NCI-H1417 treated with DMSO at 0.1 percent for 48 hours (cell line): ENCODE measurements around the gene LGR6.

Experiments
- DNase-seq: peaks from one replicate; lab custom pipeline; 2025; lab: John Stamatoyannopoulos, UW

Gene LGR6

DNA sequence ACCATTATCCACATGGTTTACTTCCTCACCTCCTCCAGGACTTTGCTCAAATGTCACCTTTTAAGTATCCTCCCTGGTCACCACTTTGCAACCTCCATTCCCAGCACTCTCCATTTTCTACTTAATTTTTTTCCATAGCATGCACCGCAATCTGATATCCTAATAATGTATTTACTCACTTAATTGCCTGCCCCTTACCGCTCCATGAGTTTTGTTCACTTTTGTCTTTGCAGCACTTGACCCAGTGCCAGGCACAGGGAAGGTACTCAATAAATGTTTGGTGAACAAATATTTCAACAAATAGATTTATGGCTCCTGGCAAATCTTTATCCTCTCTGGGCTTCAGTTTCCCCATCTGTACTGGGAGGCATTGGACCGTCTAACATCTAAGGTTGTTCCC, 94.6 kb downstream of the LGR6 start:
- peak; percentile 42 for DNase-seq

DNA sequence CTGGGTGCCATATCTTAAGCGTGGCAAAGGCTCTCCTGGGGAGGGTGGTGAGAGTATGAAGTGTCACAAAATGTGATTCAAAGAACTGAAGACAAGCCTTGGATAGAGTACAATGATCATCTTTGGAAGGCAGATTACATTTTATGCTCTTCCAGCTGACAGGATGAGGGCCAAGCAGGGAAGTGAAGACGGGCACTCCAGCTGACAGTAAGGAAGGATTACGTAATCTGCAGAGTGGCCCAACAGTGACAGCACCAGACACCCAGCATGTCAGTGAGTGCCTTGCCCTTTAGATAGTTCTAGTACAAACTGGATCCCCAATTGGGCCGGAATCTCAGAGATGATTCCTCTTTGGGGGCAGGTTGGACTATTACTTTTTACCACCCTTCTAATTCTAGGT, 95.4 kb downstream of the LGR6 start:
- no peak for DNase-seq

DNA sequence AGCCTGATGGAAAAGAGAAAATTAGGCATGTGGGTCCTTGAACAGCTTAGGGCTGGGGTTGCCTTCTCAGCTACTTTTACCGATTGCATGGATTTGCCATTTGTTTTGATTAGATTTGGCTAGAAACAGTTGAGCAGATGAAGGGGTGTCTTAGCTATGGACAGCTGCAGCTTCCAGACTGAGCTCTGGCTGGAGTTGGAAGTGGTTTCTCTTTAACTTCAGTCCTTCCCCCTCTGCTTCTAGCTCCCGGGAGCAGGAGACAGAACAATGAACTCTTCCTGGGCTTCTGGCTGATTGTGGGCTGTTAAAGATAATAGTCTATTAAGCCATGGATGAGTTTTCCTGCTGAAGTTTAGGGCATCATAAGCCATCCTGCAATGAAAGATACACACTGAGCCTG, 97.4 kb downstream of the LGR6 start:
- DNase-seq: no peak

DNA sequence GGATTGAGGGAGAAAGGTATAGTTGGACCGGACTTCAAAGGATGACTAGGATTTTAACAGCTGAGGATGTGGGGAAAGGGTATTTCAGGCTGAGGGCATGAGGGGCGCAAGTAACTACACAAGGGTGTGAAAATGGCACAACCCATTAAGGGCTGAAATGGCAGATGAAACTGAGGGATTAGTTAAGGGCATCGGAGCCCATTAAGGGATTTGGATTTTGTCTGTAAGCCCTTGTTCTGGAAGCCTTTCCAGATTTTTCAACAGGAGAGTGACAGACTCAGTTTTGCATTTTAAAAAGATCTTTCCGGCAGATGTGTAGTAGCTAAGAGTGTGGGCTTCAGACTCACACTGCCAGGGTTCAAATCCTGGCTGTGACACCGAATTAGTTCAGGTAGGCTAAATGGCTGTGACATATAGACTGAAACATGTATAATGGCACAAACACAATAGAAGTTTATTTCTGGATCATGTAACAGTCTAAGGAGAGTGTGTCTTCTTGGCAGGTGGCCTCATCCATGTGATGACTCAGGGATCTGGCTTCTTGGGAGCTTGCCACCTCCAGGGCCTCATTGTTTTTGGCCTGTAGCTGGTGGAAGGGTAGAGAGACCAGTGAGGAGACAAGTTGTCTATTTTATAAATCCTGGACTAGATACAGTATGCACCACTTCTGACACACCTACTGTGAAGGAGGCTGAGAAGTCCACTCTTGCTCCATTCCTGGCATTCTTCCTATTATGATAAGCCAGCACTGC, 98.5 kb downstream of the LGR6 start:
- DNase-seq: no peak

DNA sequence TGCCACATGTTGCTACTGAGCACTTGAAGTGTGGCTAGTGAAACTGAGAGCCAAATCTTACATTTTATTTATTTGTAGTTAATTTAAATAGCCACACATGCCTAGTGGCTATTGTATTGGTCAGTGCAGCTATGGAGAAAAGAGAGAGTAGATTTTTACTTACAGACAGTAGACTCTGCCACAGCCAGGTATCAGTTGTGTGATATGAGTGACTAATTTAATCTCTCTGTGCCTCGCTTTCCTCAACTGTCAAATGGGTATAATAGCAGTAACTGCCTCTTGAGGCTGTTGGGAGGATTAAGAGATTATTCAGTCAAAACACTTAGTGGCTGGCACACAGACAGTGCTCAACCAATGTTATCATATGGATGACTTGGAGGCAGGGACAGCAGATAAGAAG, 99.2 kb downstream of the LGR6 start:
- DNase-seq: no peak

DNA sequence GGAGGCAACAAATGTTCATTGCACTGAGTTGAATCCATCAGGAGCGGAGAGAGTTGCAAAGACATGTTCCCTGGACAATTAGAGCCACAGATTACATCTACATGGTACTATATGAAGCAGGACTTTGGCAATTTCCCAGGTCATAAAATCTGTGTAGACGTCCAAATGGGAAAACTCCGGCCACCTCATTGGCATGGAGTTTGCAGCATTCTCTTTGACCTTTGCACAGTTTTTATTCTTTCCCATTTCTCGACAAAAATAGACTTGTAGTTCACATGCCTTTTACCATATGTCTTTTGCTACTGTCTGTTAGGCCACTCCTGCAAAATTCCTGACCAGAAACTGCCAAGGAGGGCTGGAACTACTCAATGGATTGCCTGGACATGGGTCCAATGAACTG, 100.0 kb downstream of the LGR6 start:
- no peak for DNase-seq

DNA sequence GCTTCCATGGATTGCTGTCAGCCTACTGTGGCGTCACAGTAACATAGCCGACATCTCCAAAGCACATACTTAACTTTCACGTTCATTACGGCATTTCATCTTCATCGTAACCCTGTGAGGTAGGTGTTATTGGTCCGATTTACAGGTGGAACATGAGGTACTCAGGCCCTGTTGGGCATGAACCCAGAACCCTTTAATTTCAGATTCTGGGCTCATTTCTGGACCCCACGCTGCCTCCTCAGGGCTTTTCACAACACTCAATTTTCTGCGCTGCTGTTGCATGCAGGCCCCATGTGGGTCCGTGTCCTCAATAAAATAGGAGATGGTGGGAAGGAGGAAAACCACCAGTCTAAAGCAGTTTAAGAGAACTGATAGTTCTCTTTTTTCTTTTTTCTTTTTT, 108.6 kb downstream of the LGR6 start:
- DNase-seq: no peak

DNA sequence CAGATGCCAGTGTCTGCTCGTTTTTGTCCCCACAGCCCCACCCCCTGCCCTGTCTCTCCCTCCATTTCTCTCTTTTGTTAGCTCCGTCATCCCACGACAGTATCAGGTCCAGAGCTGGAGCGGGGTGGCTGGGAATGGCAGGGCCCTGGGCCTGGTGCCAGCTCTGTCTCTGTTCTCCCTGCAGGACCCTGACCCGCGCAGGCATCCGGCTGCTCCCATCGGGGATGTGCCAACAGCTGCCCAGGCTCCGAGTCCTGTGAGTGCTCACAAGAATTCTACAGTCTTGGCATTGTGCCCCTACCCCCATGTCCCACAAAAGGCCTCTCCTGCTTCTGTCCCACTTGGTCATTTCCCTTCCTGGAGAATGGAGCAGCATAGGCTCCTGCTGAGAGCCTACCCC, 110.8 kb downstream of the LGR6 start:
- no peak for DNase-seq

DNA sequence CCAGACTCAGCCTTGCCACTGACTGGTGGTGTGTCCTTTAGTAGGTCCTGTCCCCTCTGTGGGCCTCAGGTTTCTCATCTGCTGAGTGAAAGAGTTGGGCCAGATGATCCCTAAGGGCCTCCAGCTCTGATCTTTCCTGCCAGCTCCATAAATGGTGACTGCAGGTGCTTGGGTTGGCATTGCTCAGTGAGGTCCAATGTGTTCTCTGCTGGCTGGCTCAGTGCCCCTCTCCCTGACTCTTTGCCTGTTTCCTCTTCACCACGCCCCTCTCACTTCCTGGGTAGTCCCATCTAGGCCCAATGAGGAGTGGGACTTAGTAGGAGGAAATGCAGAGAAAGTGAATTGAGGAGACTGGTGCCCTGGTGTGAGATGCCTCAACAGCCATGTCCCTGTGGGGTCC, 111.6 kb downstream of the LGR6 start:
- DNase-seq: no peak

DNA sequence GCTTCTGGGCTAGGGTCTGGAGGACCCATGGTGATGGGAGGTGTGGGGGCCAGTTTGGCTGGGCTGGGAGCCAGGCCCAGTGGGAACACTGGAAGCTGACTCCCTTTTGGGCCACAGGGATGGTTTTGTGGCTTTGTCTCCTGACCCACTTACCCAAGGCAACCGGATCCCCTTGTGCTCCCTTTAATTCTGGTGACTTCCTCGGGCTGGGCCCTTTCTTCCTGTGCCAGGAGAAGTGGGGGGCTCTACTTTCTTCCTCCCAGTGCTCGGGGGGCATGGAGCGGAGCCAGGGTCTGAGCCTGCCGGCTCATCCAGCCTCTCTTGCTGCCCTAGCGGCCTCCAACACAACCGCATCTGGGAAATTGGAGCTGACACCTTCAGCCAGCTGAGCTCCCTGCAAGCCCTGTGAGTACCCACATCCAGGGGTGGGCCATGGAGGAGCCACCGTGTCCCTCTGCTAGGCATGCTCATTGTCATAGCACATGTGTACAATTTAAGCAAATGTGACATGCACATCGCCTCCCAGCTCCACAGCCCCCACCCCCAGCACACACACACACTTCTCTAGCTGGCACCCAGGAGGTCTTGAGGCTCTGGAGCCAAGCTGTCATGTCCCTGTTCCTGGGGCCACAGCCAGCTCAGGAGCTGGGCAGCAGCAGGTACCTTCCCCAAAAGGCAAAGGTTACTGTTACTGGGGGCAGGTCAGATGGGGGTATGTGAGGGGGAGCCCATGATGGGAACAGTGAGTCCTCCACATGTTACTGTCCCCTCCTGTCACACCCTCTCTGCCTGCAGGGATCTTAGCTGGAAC, 113.1 kb downstream of the LGR6 start:
- no peak for DNase-seq

DNA sequence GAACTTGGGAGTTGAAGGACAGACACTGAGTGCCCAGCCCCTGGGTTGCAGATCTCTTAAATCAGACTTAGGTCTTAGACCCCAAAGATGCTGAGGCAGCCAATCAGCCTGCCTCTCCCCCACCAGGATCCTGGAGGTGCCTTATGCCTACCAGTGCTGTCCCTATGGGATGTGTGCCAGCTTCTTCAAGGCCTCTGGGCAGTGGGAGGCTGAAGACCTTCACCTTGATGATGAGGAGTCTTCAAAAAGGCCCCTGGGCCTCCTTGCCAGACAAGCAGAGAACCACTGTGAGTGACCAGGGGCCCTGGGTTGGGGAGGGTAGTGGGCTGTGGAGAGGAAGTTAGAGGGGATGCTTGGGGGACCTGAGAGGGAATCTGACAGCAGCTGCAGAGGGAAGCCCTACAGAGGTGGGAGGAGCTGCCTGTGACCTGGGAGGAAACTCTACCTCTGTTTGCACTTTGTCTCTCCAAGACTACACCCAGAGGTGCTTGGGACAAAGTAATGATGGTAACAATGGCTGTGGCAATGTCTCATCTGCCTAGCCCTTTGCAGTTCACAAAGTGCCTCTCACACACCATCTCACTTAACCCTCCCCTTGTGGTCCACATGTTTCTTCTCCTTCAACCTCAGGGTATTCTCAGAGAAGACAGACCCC, 116.6 kb downstream of the LGR6 start:
- no peak for DNase-seq

DNA sequence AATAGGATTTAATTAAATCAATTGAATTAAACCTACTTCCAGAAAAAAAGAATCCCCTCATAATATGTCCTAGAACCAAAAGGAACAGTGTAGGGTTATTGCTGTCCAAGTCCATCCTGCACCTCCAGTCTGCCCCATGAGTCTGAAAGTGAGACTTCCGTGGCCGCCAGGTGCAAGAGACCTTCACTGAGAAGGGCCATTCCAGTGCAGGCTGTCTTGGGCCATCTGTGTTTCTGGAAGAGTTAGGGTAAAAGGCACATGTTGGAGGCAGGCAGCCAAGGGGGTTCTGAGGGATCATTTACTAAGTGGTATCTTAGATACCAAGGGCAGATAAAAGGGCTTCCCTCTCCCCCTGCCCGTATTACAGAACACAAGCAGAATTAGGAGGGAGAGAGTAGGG, 117.1 kb downstream of the LGR6 start:
- DNase-seq: no peak

DNA sequence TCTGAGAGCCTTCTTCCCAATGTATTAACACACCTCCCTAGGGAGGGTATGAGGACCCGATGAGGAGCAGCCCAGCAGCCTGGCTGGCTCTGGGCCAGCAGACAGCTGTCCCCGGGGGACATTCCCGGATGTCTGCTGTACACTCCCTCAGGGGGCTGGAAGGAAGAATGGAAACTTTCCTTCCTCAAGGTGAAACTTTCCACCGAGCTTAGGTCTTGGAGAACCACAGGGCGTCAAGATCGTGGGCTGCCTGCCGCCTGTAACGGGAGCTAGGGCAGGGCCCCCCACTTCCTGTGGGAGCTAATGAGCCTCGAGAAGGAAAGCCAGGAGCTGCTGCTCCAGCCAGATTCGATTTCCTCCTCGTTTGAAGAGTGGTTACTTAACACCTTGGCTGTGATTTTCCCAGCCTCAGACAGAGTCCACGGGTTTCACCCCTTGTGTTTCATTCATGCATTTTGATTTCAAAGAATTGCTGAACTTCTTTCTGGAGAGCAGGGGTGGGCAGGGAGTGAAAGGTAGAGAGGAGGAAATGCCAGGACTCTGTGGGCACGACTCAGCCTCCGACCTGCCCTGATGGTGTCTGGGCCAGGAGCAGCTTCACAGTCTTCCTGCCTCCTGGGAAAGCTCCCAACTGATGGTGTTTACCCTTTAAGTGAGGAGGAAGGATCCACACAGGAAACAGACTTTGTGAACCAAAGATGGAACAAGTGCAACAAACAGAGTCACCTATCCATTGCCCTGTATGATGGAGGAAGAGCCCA, 118.5 kb downstream of the LGR6 start:
- no peak for DNase-seq

DNA sequence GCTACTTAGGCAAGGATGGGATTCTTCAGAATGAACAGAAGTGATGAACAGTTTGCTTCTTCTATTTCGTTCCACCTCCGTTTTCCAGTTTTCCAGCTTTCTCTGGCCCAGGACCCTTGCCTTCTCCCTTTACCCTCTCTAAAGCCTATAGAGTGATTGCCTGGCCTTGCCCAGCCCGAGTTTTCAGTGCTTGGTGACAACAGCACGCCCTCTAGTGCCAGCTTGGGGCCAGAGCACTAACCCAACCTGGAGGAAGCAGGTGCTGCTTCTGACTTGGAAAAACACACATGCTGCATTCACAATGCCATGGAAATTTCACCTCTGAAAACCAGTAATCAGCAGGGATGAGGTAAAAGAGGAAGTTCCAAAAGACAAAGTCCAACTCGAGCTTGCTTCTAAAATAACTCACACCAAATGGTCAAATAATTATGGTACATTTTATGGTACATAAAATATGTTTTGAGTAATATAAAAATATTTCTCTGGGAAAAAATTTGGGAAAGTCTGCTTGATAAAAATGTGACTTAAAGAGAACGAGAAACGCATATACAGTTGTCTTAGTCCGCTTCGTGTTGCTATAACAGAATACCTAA, 122.1 kb downstream of the LGR6 start:
- no peak for DNase-seq

DNA sequence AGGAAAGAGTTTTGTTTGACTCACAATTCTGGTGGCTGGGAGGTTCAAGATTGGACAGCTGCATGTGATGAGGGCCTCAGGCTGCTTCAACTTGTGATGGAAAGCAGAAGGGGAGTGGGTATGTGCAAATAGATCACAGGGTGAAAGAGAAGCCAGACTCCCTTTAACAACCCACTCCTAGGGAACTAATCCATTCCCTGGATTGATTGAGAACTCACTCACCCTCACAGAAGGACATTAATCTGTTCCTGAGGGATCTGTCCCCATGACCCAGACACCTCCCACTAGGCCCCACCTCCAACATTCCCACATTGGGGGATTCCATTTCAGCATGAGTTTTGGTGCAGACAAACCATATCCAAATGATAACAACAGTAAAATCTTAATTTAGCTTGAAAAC, 122.6 kb downstream of the LGR6 start:
- no peak for DNase-seq

DNA sequence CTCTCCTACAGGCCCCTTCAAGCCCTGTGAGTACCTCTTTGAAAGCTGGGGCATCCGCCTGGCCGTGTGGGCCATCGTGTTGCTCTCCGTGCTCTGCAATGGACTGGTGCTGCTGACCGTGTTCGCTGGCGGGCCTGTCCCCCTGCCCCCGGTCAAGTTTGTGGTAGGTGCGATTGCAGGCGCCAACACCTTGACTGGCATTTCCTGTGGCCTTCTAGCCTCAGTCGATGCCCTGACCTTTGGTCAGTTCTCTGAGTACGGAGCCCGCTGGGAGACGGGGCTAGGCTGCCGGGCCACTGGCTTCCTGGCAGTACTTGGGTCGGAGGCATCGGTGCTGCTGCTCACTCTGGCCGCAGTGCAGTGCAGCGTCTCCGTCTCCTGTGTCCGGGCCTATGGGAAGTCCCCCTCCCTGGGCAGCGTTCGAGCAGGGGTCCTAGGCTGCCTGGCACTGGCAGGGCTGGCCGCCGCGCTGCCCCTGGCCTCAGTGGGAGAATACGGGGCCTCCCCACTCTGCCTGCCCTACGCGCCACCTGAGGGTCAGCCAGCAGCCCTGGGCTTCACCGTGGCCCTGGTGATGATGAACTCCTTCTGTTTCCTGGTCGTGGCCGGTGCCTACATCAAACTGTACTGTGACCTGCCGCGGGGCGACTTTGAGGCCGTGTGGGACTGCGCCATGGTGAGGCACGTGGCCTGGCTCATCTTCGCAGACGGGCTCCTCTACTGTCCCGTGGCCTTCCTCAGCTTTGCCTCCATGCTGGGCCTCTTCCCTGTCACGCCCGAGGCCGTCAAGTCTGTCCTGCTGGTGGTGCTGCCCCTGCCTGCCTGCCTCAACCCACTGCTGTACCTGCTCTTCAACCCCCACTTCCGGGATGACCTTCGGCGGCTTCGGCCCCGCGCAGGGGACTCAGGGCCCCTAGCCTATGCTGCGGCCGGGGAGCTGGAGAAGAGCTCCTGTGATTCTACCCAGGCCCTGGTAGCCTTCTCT, 124.6 kb downstream of the LGR6 start:
- no peak for DNase-seq

DNA sequence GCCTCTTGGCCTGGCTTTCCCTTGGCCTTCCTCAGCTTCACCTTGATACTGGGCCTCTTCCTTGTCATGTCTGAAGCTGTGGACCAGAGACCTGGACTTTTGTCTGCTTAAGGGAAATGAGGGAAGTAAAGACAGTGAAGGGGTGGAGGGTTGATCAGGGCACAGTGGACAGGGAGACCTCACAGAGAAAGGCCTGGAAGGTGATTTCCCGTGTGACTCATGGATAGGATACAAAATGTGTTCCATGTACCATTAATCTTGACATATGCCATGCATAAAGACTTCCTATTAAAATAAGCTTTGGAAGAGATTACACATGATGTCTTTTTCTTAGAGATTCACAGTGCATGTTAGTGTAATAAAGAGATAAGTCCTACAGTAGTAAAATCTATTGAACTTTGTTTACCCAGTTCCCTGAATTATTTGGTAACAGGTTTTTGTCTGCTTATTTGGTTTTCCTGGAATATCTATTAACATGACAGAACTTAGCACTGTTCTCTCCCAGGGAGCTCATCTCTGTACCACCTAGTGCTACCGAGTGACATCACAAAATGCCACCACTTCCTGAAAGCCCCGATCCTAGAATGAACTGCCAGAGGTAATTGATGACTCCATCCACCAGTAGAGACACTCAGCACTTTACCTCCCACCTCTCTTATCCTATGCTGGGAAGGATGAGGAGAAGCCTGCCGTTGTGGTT, 125.9 kb downstream of the LGR6 start:
- DNase-seq: no peak

DNA sequence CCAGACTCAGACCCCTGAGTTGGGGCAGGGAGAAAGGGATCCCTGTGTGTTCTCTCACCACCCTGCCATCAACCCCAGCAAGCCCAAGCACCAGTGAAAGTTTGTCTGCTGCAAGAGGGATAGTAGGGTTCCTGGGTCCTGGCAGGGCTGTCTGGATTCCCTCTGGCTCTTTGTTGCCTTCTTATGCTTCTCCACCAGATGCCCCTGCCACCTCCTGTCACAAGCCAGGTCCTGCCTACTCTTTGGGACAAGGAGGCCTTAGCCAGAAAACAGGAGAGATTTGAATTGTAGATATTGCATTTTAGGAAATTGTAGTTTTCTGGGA, 126.4 kb downstream of the LGR6 start:
- DNase-seq: no peak

DNA sequence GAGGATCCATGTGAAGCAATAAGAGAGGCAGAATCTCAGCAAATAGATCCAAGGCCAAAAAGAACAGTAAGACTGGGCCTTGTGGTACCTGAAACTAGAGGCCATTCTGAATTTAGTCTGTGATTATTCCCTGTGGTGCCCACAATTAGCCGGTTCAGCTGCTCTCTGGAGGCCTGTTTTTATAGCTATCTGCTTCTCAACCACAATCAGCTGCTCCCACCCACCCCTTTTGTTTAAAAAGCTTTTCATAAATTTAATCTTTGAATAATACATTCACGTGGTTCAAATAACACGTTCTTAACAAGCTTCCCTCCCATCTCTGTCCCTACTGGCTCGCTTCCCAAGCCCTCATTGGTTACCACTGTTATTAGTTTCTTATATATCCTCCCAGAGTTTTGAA, 130.1 kb downstream of the LGR6 start:
- no peak for DNase-seq

DNA sequence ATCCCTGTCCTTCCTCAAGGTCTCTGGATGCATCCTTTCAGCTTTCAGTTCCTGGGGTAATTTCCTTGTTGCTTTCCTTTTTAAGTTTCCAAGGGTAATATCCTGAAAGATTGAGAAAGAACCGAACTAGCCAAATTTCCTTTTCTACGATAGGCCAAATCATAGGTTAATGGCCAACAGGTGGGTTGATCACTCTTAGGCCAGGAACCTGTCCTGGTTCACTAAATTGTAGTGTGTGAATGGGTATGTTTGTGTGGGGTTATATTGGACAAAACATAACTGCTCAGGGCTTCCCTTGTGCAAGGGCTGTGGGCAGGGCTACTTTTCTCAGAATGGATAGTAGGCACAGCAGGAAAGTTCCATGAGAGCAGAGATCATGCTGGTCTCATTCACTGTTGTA, 131.0 kb downstream of the LGR6 start:
- no peak for DNase-seq
